ENCODE data around the gene NACC2.

The NACC2 gene

DNA sequence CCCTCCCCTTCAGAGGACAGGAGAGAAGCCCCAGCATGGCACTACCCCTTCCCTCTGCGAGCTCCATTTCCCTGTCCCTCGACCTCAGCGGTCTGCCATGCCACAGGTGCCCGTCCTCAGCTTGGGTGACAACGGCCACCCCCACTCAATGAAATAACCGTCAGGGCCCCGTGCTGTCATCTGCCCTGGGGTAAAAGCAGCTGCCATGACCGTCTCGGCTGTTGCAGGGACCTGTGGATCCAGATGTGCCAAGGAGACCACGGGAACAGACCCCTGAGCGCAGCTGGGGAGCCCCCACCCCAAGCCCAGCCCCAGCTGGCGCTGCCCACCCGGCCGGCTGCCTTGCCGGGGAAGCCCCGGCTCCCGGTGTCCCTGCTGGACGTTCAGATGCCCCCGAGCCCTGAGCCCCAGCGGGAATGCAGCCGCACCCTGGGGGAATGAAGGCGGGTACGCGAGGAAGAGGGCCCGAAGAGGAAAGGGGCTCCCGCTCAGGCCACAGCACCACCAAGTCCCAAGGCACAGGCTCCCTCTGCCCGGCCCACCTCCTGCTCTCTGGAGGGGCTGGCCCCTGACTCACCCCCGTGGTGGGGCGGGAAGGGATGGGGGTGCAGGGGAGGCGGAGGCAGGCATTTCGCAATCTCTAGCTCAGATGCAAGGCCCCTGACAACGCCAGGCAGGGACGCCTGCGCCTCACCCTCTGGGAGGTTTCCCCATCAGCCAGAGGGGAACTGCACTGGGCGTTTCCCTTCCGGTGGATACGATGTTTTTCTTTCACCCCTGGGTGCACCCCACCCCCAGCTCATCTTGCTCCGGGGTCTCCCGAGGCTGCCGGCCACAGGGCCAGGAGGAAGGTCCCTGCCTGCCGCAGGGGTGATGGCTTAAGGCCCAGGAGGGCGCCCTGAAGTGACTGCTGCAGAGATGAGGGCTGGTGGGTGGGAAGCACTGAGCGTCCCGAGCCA is 49.2 kb downstream of the NACC2 start:
- no peak for ATAC-seq
- TF ChIP-seq TOX (CRISPR knock-in tag; IDR thresholded peaks at IDR 0.05; ENCODE audit: borderline replicate concordance), result no peak
- TF ChIP-seq, protein P1, sequence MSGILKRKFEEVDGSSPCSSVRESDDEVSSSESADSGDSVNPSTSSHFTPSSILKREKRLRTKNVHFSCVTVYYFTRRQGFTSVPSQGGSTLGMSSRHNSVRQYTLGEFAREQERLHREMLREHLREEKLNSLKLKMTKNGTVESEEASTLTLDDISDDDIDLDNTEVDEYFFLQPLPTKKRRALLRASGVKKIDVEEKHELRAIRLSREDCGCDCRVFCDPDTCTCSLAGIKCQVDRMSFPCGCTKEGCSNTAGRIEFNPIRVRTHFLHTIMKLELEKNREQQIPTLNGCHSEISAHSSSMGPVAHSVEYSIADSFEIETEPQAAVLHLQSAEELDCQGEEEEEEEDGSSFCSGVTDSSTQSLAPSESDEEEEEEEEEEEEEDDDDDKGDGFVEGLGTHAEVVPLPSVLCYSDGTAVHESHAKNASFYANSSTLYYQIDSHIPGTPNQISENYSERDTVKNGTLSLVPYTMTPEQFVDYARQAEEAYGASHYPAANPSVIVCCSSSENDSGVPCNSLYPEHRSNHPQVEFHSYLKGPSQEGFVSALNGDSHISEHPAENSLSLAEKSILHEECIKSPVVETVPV (CRISPR knock-in tag; IDR thresholded peaks at IDR 0.05), result no peak
- TF ChIP-seq ARNTL (CRISPR knock-in tag; IDR thresholded peaks at IDR 0.05; ENCODE audit: borderline replicate concordance, low read depth), result no peak
- no peak for TF ChIP-seq OSR1 (CRISPR knock-in tag; IDR thresholded peaks at IDR 0.05)

DNA sequence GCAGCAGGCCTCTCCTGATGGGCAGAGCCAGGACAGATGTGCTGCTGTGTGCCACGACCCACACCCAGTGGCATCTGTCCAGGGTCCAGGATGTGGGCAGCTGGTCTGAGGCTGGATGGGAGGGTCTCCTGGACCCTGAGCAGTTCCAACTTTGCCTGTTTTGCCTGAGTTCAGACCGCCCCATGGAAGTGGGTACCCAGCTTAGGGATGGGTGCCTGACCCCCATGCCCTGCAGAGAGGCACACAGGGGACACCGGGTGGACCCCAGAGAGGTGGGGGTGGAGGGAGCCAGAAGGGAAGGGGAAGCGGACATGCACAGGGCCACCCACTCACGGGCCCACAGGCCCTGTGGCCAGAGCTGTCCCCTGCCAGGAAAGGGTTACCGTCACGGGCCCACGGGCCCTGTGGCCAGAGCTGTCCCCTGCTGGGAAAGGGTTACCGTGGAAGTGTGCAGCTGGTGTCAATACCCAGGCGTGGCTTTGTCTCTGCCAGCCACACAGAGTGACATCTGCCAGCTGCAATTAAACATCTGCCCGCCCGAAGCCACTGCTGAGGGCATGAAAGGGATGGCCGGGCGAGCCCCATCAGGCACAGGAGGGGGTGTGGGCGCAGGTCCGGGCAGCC is 50.0 kb downstream of the NACC2 start:
- TF ChIP-seq ZNF70 (CRISPR knock-in tag; IDR thresholded peaks at IDR 0.05) (no peak), SNAI2 (CRISPR knock-in tag; IDR thresholded peaks at IDR 0.05) (no peak), ESRRG (CRISPR knock-in tag; IDR thresholded peaks at IDR 0.05) (no peak), RARB (CRISPR knock-in tag; IDR thresholded peaks at IDR 0.05) (no peak), TCF4 (CRISPR knock-in tag; IDR thresholded peaks at IDR 0.05; ENCODE audit: borderline replicate concordance) (no peak), ARNTL (CRISPR knock-in tag; IDR thresholded peaks at IDR 0.05; ENCODE audit: borderline replicate concordance, low read depth) (no peak), OSR1 (CRISPR knock-in tag; IDR thresholded peaks at IDR 0.05) (no peak), TOX (CRISPR knock-in tag; IDR thresholded peaks at IDR 0.05; ENCODE audit: borderline replicate concordance) (no peak), PPARA (CRISPR knock-in tag; IDR thresholded peaks at IDR 0.05; ENCODE audit: borderline replicate concordance) (no peak), ZFP3 (CRISPR knock-in tag; IDR thresholded peaks at IDR 0.05) (no peak), GLIS3 (CRISPR knock-in tag; IDR thresholded peaks at IDR 0.05) (no peak), ZNF565 (CRISPR knock-in tag; conservative IDR thresholded peaks at IDR 0.05; ENCODE audit: low read depth) (no peak), ISL1 (CRISPR knock-in tag; IDR thresholded peaks at IDR 0.05) (no peak), CSDC2 (CRISPR knock-in tag; IDR thresholded peaks at IDR 0.05) (no peak), ZNF8 (CRISPR knock-in tag; IDR thresholded peaks at IDR 0.05) (no peak), ZFP30 (CRISPR knock-in tag; IDR thresholded peaks at IDR 0.05) (no peak)
- TF ChIP-seq, protein P1 (CRISPR knock-in tag; IDR thresholded peaks at IDR 0.05), result no peak
- TF ChIP-seq, protein P2, sequence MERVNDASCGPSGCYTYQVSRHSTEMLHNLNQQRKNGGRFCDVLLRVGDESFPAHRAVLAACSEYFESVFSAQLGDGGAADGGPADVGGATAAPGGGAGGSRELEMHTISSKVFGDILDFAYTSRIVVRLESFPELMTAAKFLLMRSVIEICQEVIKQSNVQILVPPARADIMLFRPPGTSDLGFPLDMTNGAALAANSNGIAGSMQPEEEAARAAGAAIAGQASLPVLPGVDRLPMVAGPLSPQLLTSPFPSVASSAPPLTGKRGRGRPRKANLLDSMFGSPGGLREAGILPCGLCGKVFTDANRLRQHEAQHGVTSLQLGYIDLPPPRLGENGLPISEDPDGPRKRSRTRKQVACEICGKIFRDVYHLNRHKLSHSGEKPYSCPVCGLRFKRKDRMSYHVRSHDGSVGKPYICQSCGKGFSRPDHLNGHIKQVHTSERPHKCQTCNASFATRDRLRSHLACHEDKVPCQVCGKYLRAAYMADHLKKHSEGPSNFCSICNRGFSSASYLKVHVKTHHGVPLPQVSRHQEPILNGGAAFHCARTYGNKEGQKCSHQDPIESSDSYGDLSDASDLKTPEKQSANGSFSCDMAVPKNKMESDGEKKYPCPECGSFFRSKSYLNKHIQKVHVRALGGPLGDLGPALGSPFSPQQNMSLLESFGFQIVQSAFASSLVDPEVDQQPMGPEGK (CRISPR knock-in tag; IDR thresholded peaks at IDR 0.05; ENCODE audit: borderline replicate concordance), result no peak
- TF ChIP-seq, protein P3, sequence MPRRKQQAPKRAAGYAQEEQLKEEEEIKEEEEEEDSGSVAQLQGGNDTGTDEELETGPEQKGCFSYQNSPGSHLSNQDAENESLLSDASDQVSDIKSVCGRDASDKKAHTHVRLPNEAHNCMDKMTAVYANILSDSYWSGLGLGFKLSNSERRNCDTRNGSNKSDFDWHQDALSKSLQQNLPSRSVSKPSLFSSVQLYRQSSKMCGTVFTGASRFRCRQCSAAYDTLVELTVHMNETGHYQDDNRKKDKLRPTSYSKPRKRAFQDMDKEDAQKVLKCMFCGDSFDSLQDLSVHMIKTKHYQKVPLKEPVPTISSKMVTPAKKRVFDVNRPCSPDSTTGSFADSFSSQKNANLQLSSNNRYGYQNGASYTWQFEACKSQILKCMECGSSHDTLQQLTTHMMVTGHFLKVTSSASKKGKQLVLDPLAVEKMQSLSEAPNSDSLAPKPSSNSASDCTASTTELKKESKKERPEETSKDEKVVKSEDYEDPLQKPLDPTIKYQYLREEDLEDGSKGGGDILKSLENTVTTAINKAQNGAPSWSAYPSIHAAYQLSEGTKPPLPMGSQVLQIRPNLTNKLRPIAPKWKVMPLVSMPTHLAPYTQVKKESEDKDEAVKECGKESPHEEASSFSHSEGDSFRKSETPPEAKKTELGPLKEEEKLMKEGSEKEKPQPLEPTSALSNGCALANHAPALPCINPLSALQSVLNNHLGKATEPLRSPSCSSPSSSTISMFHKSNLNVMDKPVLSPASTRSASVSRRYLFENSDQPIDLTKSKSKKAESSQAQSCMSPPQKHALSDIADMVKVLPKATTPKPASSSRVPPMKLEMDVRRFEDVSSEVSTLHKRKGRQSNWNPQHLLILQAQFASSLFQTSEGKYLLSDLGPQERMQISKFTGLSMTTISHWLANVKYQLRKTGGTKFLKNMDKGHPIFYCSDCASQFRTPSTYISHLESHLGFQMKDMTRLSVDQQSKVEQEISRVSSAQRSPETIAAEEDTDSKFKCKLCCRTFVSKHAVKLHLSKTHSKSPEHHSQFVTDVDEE (CRISPR knock-in tag; IDR thresholded peaks at IDR 0.05), result no peak

DNA sequence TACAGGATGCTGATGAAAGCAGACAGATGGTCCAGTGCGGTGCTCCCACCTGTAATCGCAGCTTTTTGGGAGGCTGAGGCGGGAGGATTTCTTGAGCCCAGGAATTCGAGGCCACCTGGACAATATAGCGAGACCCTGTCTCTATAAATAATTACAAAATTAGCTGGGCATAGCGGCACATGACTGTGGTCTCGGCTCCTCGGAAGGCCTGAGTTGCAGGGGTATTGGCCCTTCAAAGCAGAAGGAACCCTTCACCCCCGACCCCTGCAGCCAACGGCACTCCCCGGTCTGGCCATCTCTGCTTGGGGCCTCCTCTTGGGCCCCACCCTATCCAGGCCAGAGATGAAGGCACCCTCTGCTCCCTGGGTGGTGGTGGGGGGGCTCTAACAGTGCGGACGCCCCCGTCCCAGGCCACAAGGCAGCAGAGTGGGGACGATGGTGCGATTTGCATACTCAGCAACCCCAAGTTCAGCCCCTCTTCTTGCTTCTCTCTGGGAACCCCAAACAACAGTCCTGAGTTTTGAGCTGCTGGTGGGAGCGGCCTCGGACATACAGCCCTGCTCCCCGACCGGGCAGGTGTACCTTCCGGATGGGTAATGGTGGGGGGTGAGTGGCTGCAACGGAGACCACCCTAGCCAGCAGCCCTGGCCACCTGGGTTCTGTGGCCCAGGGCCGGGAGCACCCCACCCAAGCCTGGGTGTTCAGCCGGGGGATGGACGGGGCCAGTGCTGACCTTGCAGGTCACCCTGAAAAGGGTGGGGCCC is 50.7 kb downstream of the NACC2 start:
- TF ChIP-seq, protein P2 (CRISPR knock-in tag; IDR thresholded peaks at IDR 0.05; ENCODE audit: borderline replicate concordance), result no peak
- TF ChIP-seq ZFP3 (CRISPR knock-in tag; IDR thresholded peaks at IDR 0.05) (no peak), ZFP30 (CRISPR knock-in tag; IDR thresholded peaks at IDR 0.05) (no peak), PPARA (CRISPR knock-in tag; IDR thresholded peaks at IDR 0.05; ENCODE audit: borderline replicate concordance) (no peak), TOX (CRISPR knock-in tag; IDR thresholded peaks at IDR 0.05; ENCODE audit: borderline replicate concordance) (no peak), OSR1 (CRISPR knock-in tag; IDR thresholded peaks at IDR 0.05) (no peak), TCF4 (CRISPR knock-in tag; IDR thresholded peaks at IDR 0.05; ENCODE audit: borderline replicate concordance) (no peak), ESRRG (CRISPR knock-in tag; IDR thresholded peaks at IDR 0.05) (no peak), CSDC2 (CRISPR knock-in tag; IDR thresholded peaks at IDR 0.05) (no peak)
- TF ChIP-seq, protein P1 (CRISPR knock-in tag; IDR thresholded peaks at IDR 0.05), result no peak
- no peak for ATAC-seq

More for the DNA sequence above, 50.0 kb downstream of the NACC2 start:
- no peak; the same call in 2 of the 3 replicates for ATAC-seq
